ENCODE measurements around the gene VGLL4.

Gene VGLL4

GRCh38 chr3:11546657-11547302, 96.9 kb downstream of the VGLL4 start:
- DNase-seq: no peak

GRCh38 chr3:11545186-11545851, 98.4 kb downstream of the VGLL4 start:
- no peak for DNase-seq

GRCh38 chr3:11544412-11545181, 99.1 kb downstream of the VGLL4 start:
- DNase-seq: no peak

- DNase-seq: no peak
Measured at GRCh38 chr3:11543948-11544387, 99.7 kb downstream of the VGLL4 start.

- DNase-seq: no peak
Measured at GRCh38 chr3:11543141-11543947, 100.4 kb downstream of the VGLL4 start.

GRCh38 chr3:11542551-11542950, 101.2 kb downstream of the VGLL4 start:
- no peak for DNase-seq

- DNase-seq: peak in 1 of 2 donors; percentile 36
Measured at GRCh38 chr3:11541321-11542303, 102.1 kb downstream of the VGLL4 start.

- no peak for DNase-seq
Measured at GRCh38 chr3:11539677-11540076, 104.0 kb downstream of the VGLL4 start.

GRCh38 chr3:11539218-11539617, 104.5 kb downstream of the VGLL4 start:
- no peak for DNase-seq

GRCh38 chr3:11538581-11538980, 105.1 kb downstream of the VGLL4 start:
- DNase-seq: no peak

- peak in 1 of 2 donors; percentile 11 for DNase-seq
Measured at GRCh38 chr3:11536936-11537612, 106.6 kb downstream of the VGLL4 start.

GRCh38 chr3:11536132-11536935, 107.4 kb downstream of the VGLL4 start:
- DNase-seq: no peak

- no peak for DNase-seq
Measured at GRCh38 chr3:11535243-11535960, 108.3 kb downstream of the VGLL4 start.

GRCh38 chr3:11534793-11535101, 109.0 kb downstream of the VGLL4 start:
- no peak for DNase-seq

- no peak for DNase-seq
Measured at GRCh38 chr3:11534011-11534792, 109.5 kb downstream of the VGLL4 start.

- no peak for DNase-seq
Measured at GRCh38 chr3:11532931-11533391, 110.8 kb downstream of the VGLL4 start.

GRCh38 chr3:11530153-11530721, 113.5 kb downstream of the VGLL4 start:
- no peak for DNase-seq

- DNase-seq: no peak
Measured at GRCh38 chr3:11529281-11529680, 114.4 kb downstream of the VGLL4 start.
